ENCODE data around the gene TARS2. TPM values are rescaled to one million over a fixed set of nuclear protein-coding genes. Genes with fewer than 3 reads are reported as not detected.

The TARS2 gene
- total and polyA plus RNA-seq, 2 of the 13 experiments (the other 11 are each of a cell fraction or from before 2014, with no cell fraction given) = 21.3 to 22.8 TPM

- intact Hi-C loops (cut with micrococcal nuclease; ENCODE audit: unreplicated experiment) = no loop called here
Observed at GRCh38 chr1:150466964-150467363, 20.3 kb upstream of the TARS2 start.

More at GRCh38 chr1:150466964-150467363, 20.3 kb upstream of the TARS2 start:
- Histone ChIP-seq H4K20me1 (ENCODE audit: insufficient read depth, low read length) (no peaks in the 10 kb centered on the region), H3K9ac (ENCODE audit: insufficient read depth, low read depth, low read length) (no peak overlapping the region), H3K27ac (ENCODE audit: extremely low read length, insufficient read depth, low read length) (no peak overlapping the region), H3K4me2 (ENCODE audit: low read depth, low read length) (no peak overlapping the region), H3K27me3 (ENCODE audit: control insufficient read depth in 1 of 2, insufficient read depth in 2 of 2, low read length in 2 of 2) (no peaks in the 10 kb centered on the region), H3K9me3 (ENCODE audit: low read length) (no peaks in the 10 kb centered on the region), H3K4me1 (ENCODE audit: insufficient read depth, low read length) (peaks cover 45% of the 10 kb centered on the region), H3K36me3 (replicated peaks in 1 of 2; ENCODE audit: control insufficient read depth in 1 of 2, insufficient read depth in 2 of 2, low read length in 2 of 2) (peaks cover 13 to 35% of the 10 kb centered on the region in 2 experiments), H3K4me3 (replicated peaks in 1 of 3; ENCODE audit: insufficient read depth in 1 of 3, low read depth in 2 of 3, low read length in 3 of 3) (no peak overlapping the region), H3K79me2 (ENCODE audit: insufficient read depth, low read length) (no peaks in the 10 kb centered on the region), H2AFZ (ENCODE audit: low read length) (no peak overlapping the region)
- in situ Hi-C loops (cut with HindIII; ENCODE audit: extremely low pct_ligation_motif_present, low pct_unique_long_range_greater_than_20kb) = loop anchor here (5.0 kb wide), 1 partner anchor 85 kb away; no protein-coding TSS in a partner anchor
- FAIRE-seq (no peak), ATAC-seq (no peak), DNase-seq (ENCODE audit: low spot score) (no peak)
- no TSS peak for BruUV-seq (replicated peaks)
- ChIA-PET POLR2A (no interaction called here), CTCF (ENCODE audit: low intra/inter-chr PET ratio, low total read pairs) (interaction anchor here (4.8 kb wide), 1 partner anchor 93 kb away, joined by 20 read pairs; no protein-coding TSS in a partner anchor)
- TF ChIP-seq MTA3 (CRISPR knock-in tag; IDR thresholded peaks at IDR 0.05) = no peak
- no peak for TF ChIP-seq ZNF646 (CRISPR knock-in tag; IDR thresholded peaks at IDR 0.05)
- no peak for TF ChIP-seq IRF9 (CRISPR knock-in tag; IDR thresholded peaks at IDR 0.05; ENCODE audit: borderline replicate concordance)
- no peak for TF ChIP-seq ZMYM4 (CRISPR knock-in tag; IDR thresholded peaks at IDR 0.05)
- no peak for TF ChIP-seq ZNF558 (CRISPR knock-in tag; IDR thresholded peaks at IDR 0.05; ENCODE audit: borderline replicate concordance)
